GM04504 (cell line): ENCODE measurements around the gene SHLD2.
"Not testable (repeated sequence)": the region's sequence is repeated elsewhere in the genome, so short reads cannot be mapped to it uniquely, and the experiment has no call there.

Experiments used
- DNase-seq: peaks from one replicate; pipeline ENCODE4 v3.0.0-alpha.2; 2012; ENCODE audit warnings: low read depth

SHLD2 gene, protein sequence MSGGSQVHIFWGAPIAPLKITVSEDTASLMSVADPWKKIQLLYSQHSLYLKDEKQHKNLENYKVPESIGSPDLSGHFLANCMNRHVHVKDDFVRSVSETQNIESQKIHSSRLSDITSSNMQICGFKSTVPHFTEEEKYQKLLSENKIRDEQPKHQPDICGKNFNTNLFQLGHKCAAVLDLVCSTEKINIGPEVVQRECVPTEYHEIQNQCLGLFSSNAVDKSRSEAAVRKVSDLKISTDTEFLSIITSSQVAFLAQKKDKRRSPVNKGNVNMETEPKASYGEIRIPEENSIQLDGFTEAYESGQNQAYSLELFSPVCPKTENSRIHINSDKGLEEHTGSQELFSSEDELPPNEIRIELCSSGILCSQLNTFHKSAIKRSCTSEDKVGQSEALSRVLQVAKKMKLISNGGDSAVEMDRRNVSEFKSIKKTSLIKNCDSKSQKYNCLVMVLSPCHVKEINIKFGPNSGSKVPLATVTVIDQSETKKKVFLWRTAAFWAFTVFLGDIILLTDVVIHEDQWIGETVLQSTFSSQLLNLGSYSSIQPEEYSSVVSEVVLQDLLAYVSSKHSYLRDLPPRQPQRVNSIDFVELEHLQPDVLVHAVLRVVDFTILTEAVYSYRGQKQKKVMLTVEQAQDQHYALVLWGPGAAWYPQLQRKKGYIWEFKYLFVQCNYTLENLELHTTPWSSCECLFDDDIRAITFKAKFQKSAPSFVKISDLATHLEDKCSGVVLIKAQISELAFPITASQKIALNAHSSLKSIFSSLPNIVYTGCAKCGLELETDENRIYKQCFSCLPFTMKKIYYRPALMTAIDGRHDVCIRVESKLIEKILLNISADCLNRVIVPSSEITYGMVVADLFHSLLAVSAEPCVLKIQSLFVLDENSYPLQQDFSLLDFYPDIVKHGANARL

GRCh38 chr10:87094373-87095235 is at the start of gene SHLD2, which contains the start of gene GLUD1:
TSS of gene SHLD2 (plus strand) at chr10:87095206. CDS start at chr10:87151355, 56,149 bp downstream.
TSS of gene GLUD1 (minus strand) at chr10:87094843. CDS start at chr10:87094769, 74 bp downstream.
- peak; percentile 83 for DNase-seq

- no peak for DNase-seq
Measured at GRCh38 chr10:87045434-87045938, 49.5 kb upstream of the SHLD2 start.

DNA sequence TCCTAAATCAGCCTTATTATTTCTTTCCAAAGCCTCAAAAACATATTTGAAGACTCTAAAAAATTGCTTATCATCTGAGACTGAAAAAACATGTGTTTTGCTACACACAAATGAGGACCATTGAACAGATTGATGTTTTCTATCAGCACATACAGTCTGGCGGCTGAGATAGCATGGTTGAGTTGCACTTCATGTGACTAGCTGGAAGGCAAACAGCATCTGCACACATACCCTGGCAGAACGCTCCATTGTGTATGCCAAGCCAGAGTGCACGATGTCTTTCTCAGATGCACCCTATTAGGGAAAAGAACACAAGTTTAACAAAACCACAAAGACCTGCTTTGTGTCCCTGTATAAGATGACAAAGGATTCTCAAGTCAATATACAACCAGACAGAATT is 41.9 kb upstream of the SHLD2 start:
- DNase-seq = no peak

GRCh38 chr10:87053577-87054181 is 41.3 kb upstream of the SHLD2 start:
- DNase-seq = no peak

DNA sequence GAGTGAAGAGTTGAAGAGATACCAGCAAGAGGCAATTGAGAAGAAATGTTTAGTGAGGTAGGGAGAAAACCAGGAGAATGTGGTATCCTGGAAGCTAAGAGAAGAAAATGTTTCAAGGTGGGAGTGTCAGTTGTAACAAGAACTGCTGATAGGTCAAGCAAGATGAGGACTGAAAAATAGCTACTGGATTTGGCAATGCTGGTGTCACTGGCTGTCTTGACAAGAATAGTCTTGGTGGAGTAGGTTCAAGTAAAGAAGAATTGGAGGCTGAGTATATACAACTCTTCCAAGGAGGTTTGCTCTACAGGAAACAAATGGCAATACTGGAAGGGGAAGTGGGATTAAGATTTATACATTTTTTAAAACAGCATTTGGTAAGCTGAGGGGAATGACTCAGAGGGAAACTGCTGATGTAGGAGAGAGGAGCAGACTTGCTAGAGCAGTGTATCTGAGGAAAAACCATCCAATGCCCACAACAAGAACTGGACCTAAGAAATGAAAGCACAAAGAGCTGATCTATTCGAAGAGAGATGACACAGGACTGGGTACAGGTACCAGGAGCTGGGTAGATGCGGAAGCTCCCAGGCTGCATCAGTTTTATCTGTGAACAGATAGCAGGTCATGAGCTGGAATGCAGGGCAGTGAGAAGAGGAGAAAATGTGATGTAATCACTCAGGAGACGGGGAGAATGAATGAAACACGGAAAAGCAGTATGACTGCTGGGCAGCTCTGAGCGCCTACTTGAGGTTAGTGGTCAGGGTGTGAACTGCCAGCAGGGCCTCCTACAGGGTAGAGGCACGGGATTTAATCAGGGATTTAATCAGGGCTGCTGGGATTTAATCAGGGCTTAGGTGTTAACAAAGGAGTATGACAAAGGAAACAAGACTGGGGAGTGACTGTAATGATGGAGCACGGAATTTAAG is 40.4 kb upstream of the SHLD2 start:
- peak; percentile 23 for DNase-seq

DNA sequence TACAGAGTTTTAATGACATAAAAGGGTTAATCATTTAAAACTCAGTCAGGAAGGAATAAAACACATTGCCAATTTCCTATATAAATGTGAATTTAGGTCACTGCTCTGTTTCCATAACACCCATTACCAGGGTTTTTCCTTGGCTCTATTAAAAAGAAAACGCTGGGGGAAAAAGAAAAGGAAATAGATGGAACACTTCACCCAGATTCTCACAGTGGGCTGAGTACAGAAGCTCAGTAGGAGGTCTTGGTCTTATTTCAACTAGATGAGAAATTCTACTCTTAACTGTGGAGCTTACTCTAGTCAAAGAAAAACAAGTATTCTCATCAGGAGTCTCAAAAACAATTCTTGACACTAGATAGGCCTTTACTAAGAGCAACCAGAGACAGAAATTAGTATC is 36.8 kb upstream of the SHLD2 start:
- no peak for DNase-seq

DNA sequence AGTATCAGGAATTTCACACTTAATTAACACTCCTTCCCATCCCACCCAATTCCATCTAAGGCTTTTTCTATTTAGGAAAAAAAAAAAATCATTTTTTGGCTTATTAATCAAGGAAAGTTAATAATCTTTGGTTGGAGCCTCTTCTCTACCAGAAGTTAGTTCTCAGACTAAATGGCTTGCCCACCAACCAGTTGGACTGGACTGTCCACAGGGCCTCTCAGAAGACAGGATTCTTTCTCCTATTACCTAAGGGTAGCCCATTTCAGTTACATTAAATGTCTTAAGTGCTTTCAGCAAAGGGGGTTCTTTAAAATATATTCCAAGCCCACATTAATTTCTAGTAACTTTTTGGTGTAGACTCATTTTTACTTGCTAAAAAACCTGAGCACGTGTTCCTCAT is 35.6 kb upstream of the SHLD2 start:
- DNase-seq = no peak

GRCh38 chr10:87060280-87060928 is 34.6 kb upstream of the SHLD2 start:
- no peak for DNase-seq

- no peak for DNase-seq
Measured at GRCh38 chr10:87064651-87065050, 30.4 kb upstream of the SHLD2 start.

DNA sequence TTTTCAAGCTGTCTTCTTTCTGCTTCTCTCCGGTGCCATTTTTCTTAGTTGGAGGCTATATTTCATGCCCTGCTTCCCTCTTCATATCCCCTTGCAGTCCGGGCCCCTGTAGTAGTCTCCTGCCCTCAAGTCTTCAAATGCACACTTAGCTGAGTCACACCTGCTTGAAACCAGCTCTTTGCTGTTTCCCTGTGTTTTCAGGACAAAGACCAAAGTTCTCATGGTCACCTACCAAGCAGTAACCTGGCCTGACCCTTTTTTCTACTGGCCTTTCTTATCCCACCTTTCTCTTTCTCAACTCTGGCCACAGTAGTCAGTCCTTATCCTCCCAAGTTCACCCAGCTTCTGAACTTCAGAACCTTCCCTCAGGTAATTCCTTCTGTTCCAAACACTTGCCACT is 28.8 kb upstream of the SHLD2 start:
- no peak for DNase-seq

DNA sequence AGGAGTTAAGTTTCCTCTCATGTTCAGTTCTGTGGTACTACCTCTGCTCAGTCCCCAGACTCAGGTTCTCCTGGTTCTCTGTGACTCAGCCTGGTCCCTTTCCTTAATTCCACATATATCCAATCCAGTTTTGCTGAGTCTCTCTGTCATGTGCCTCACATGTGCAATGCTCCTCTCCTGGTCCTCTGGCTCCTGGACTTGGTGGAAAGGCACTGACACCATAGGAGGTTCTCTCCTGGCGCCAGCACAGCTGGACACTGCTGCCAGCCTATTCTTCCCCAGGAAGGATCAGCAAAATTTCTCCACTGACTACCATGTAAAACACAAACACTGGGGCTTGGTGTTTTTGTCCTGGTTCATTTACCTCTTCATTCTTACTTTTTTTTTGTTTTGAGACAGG is 28.1 kb upstream of the SHLD2 start:
- no peak for DNase-seq

DNA sequence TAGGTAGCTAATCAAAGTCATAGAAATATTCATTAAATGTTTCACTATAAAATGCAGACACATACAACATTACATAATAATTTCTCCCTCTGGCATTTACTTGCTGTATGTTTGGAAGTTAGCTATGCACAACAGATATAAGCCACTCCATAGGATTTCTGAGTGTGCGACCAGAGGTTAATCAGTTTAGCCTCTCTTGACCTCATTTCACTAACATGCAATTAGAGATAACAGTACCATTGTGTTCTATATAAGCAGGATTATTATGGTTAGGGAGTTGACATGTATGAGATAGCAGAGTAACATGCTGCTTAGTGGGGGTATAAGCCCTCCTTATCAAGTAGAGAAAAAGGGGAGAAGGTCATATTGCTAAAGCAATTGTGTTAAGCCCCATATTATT is 26.7 kb upstream of the SHLD2 start:
- DNase-seq = no peak

- DNase-seq = no peak
Measured at GRCh38 chr10:87072449-87072848, 22.6 kb upstream of the SHLD2 start.

- not testable (repeated sequence) for DNase-seq
Measured at GRCh38 chr10:87076421-87076820, 18.6 kb upstream of the SHLD2 start.

DNA sequence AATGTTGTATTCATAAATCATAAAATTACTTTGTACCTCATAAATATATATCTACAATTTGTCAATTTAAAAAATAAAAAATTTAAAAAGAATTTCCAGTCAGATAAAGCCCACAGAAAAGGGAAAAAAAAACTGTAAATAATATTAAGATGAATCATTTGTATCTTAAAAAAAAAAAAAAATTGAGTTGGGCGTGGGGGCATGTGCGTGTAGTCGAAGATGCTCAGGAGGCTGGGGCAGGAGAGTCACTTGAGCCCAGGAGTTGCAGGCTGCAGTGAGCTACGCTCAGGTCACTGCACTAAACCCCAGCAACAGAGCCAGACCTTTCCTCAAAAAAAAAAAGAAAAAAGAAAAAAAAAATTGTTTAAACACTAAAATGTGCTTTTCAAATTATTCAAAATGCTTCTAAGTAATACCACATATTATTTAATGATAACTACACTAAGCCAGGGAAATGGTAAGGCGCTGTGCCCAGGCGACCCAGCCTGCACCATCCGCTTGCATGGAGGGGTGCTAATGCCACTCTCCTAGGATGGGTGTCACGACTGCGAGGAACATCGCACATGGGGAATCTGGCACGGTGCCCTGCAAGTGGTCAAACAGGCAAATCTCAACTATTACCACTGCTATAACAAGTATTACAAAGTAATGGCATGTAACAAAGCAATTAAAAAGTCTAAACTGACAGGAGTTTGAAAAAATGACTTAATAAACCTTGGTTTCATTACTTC is 15.7 kb upstream of the SHLD2 start:
- DNase-seq = no peak

GRCh38 chr10:87080621-87081020 is 14.4 kb upstream of the SHLD2 start:
- not testable (repeated sequence) for DNase-seq

DNA sequence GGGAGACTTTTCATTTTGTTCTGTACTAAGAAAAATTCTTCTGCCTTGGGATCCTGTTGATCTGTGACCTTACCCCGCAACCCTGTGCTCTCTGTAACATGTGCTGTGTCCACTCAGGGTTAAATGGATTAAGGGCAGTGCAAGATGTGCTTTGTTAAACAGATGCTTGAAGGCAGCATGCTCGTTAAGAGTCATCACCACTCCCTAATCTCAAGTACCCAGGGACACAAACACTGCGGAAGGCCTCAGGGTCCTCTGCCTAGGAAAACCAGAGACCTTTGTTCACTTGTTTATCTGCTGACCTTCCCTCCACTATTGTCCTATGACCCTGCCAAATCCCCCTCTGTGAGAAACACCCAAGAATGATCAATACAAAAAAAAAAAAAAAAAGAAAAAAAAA is 13.4 kb upstream of the SHLD2 start:
- not testable (repeated sequence) for DNase-seq

DNA sequence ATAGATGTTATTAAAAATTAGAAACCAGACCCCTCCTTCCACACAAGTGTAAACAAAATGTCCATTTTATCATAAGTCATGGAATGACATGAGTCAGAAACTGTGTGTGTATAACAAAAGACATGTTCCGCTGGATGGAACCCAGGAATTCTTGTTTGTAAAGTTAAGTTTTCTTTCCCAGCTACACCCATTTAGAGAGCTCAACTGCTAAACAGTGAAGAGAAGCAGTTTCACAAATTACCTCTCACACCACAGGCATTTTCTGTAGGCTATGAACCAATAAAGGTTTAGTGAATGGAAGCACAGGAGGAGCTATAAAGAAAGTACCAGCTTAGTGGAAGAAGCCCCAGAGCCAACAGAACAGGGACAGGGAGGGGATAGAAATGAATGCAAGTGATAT is 12.8 kb upstream of the SHLD2 start:
- not testable (repeated sequence) for DNase-seq
